GM12891 (cell line): ENCODE data around the gene GLRX5.

ENCODE experiments used
- POLR2A ChIP-seq: IDR thresholded peaks from 2 replicates; pipeline ENCODE4 v1.6.1; 2011; ENCODE audit warnings: low read depth, low read length, control low read depth
- POLR2AphosphoS5 ChIP-seq: IDR thresholded peaks from 2 replicates; pipeline ENCODE4 v1.6.1; 2011; ENCODE audit warnings: low read depth, low read length, control low read depth
- TAF1 ChIP-seq: IDR thresholded peaks from 2 replicates; pipeline ENCODE4 v1.6.1; 2011; ENCODE audit warnings: low read depth, low read length, control low read depth

DNA sequence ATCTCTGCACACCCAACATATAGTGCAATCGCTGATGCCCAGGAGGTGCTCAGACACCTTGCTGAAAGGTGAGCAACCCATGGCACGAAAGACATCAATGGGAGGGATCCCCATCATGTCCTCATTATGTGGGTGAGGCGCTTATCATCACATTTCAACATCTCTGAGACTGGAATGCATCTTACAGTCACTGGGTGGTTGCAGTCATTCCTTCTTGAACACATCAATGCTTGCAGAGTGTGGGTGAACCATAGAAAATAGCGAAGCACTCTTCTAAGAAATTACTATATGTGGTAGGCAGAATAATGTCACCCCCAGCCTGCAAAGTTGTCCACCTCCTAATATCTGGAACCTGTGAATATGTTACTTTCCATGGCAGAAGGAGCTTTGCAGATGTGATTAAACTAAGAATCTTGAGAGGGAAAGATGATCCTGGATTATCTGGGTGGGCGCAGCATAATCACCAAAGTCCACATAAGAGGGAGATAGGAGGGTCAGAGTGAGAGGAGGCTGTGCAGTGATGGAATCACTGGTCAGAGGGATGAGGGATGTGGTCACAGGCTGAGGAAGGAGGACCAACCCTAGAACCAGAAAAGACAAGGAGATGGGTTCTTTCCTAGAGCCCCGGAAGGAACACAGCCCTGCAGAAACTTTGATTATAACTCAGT lies 51.2 kb downstream of the GLRX5 start:
- TF ChIP-seq TAF1 = no peak
- TF ChIP-seq POLR2A = no peak
- TF ChIP-seq POLR2AphosphoS5 = no peak
